CD4-positive, alpha-beta T cell (primary cell): ENCODE data around the gene GSG1L. TPM values are rescaled to one million over a fixed set of nuclear protein-coding genes. Genes with fewer than 3 reads are reported as not detected.

Source experiments
- ATAC-seq: fragments of 200-7000 bp; cut with Tn5 transposase; one replicate; pipeline ENCODE4 v1.10.0; 2022; ENCODE audit warnings: mild to moderate bottlenecking; ENCODE audit not compliant: poor library complexity
- CTCF ChIA-PET: fragments of 350-600 bp; sonication (Branson Sonifier 250); formaldehyde crosslinking; loops from one replicate; lab custom pipeline; 2021; ENCODE audit warnings: antibody characterized with exemption, inconsistent platforms; lab: Charles Lee
- POLR2A ChIA-PET: fragments of 350-600 bp; sonication (Branson Sonifier 250); formaldehyde crosslinking; loops from one replicate; lab custom pipeline; 2021; ENCODE audit warnings: antibody characterized with exemption, inconsistent platforms; lab: Charles Lee
- DNase-seq, 14 experiments: peaks; one replicate each; pipeline ENCODE4 v3.0.0-alpha.2; 2013 to 2020; ENCODE audit warnings: mixed read lengths in 2 of 14
- H3K27ac ChIP-seq, 2 donors: one replicate each; pipeline versions ENCODE4 v1.5.1 to v1.7.0; 2013; ENCODE audit warnings: low read length in 2 of 2, low read depth in 1 of 2, mild to moderate bottlenecking in 1 of 2
- H3K27me3 ChIP-seq, 2 experiments: 1 replicate in 1 of 2; 2 replicates in 1 of 2; pipeline versions ENCODE4 v1.6.1 to v1.7.0; 2013; ENCODE audit warnings: low read length in 2 of 2, control low read depth in 1 of 2, mild to moderate bottlenecking in 1 of 2, moderate library complexity in 1 of 2; ENCODE audit not compliant: insufficient read depth in 2 of 2, control insufficient read depth in 1 of 2
- H3K36me3 ChIP-seq: one replicate; pipeline ENCODE4 v1.6.1; 2013; ENCODE audit warnings: low read length, control low read depth; ENCODE audit not compliant: insufficient read depth
- H3K4me1 ChIP-seq: one replicate; pipeline ENCODE4 v1.6.1; 2013; ENCODE audit warnings: low read length, control low read depth; ENCODE audit not compliant: insufficient read depth
- H3K4me3 ChIP-seq: one replicate; pipeline ENCODE4 v1.5.1; 2013; ENCODE audit warnings: mild to moderate bottlenecking, low read length, moderate library complexity
- H3K9me3 ChIP-seq, 2 experiments: 1 replicate in 1 of 2; 2 replicates in 1 of 2; pipeline versions ENCODE4 v1.6.1 to v1.7.0; 2013; ENCODE audit warnings: low read length in 2 of 2, mild to moderate bottlenecking in 2 of 2, control low read depth in 1 of 2, moderate library complexity in 1 of 2; ENCODE audit not compliant: control insufficient read depth in 1 of 2, insufficient read depth in 1 of 2
- H3K27ac Mint-ChIP-seq: one replicate; pipeline ENCODE4 v1.8.0; 2020; ENCODE audit warnings: mixed read lengths
- H3K27me3 Mint-ChIP-seq: one replicate; pipeline ENCODE4 v1.8.0; 2021; ENCODE audit warnings: mixed read lengths
- H3K36me3 Mint-ChIP-seq: one replicate; pipeline ENCODE4 v1.8.0; 2021; ENCODE audit warnings: low read depth, mixed read lengths
- H3K4me1 Mint-ChIP-seq: one replicate; pipeline ENCODE4 v1.8.0; 2021; ENCODE audit warnings: low read depth, mixed read lengths
- H3K4me3 Mint-ChIP-seq: one replicate; pipeline ENCODE4 v1.8.0; 2020; ENCODE audit warnings: mild to moderate bottlenecking, mixed read lengths
- H3K9me3 Mint-ChIP-seq: one replicate; pipeline ENCODE4 v1.8.0; 2020; ENCODE audit warnings: mixed read lengths
- CTCF ChIP-seq: fragments of 200-600 bp; IDR thresholded peaks from one replicate; pipeline ENCODE4 v1.8.0; 2022; ENCODE audit warnings: antibody characterized with exemption, mild to moderate bottlenecking
- intact Hi-C, 2 experiments: fragments of 100-400 bp; cut with DNase I in 1 of 2; cut with micrococcal nuclease in 1 of 2; formaldehyde crosslinking; loops; one replicate each; pipeline versions ENCODE4 v1.15.1 to v1.9.0; 2023 to 2025; cut with DNase I, micrococcal nuclease
- total RNA-seq, 174 experiments: library from RNA in 2 of 174; stranded (reverse) in 2 of 174; gene quantifications; one replicate each; pipeline ENCODE4 v1.2.3 and lab custom pipeline; 2021 to 2026

The GSG1L gene
- total RNA-seq, 2 experiments from 2014 or later: not detected

DNA sequence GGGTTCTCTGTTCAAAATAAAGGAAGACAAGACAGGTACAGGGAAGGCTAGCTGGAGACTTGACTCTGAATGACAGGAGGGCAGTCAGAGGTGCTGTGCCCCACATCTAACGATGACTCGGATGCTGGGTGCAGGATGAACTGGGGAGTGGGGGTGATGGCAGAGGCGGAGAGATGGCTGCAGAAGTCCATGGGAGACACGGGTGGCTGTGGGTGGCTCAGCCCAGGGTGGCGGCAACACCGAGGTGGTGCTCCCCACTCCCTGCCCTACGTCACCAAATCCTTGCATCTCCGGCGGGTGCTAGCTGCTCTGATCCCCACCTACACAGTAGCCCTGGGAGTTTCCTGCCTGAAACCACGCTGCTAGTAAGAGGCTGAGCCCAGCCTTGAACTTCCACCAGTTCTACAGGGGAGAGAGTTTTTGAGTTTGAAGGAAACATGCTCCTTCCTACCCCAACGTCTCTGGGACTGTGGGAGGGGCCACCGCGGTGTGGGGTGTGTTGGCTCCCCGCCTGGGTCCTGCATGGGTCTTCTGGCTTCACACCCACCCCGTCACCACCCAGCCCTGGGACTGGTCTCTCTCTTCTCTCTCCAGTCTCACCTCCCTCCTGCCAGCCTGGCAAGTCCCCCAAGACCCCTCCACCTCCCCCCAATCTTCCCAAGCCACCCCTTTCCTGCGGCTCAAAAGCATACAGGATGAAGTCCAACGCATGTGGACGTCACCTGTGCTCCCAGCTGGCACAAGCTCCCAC lies 4.5 kb downstream of the GSG1L start:
- H3K27me3 Mint-ChIP-seq: peaks cover 64% of the 10 kb centered on the region
- CTCF ChIA-PET: interaction anchor here (1.6 kb wide), 1 partner anchor 12 kb away, joined by 3 read pairs; no protein-coding TSS in a partner anchor
- no peak for TF ChIP-seq CTCF

DNA sequence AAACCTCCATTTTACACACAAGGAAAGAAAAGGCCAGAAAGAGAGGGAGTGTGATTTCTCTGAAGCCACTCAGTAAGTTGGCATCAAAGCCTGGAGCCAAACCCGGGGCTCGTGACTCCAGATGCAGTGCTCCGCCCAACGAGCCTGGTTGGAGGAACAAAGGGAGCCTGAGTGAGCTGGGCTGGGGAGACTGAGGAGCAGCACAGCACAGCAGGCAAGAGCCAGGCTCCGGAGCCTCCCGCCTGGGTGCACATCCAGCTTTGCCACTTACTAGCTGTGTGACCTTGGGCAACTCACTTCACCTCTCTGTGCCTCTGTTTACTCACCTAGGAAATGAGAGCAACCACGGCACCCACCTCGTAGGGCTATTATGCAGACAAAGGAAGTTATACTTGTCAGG lies 5.6 kb downstream of the GSG1L start:
- no peak overlapping the region for H3K4me3 Mint-ChIP-seq
- intact Hi-C loops: no loop called here
- H3K4me1 Mint-ChIP-seq: no peaks in the 10 kb centered on the region
- H3K27ac Mint-ChIP-seq: no peak overlapping the region
- no peaks in the 10 kb centered on the region for H3K9me3 Mint-ChIP-seq
- ChIA-PET CTCF (no interaction called here), POLR2A (no interaction called here)
- Histone ChIP-seq H3K9me3 (no peaks in the 10 kb centered on the region), H3K27me3 (peaks cover 25 to 54% of the 10 kb centered on the region in 2 experiments), H3K4me1 (peaks cover 2% of the 10 kb centered on the region), H3K27ac (no peak overlapping the region), H3K4me3 (no peak overlapping the region), H3K36me3 (no peaks in the 10 kb centered on the region)
- peaks cover 71% of the 10 kb centered on the region for H3K27me3 Mint-ChIP-seq
- no peak for TF ChIP-seq CTCF
- no peak for DNase-seq
- H3K36me3 Mint-ChIP-seq: no peaks in the 10 kb centered on the region
- no peak for ATAC-seq

More for the DNA sequence above, 4.5 kb downstream of the GSG1L start:
- Histone ChIP-seq H3K27me3 (peaks cover 28 to 55% of the 10 kb centered on the region in 2 experiments), H3K27ac (no peak overlapping the region), H3K4me3 (no peak overlapping the region), H3K9me3 (no peaks in the 10 kb centered on the region), H3K4me1 (peaks cover 2% of the 10 kb centered on the region), H3K36me3 (no peaks in the 10 kb centered on the region)
- POLR2A ChIA-PET: no interaction called here
- DNase-seq (no peak), ATAC-seq (no peak)
- Mint-ChIP-seq H3K9me3 (no peaks in the 10 kb centered on the region), H3K27ac (no peak overlapping the region), H3K36me3 (no peaks in the 10 kb centered on the region), H3K4me1 (no peaks in the 10 kb centered on the region), H3K4me3 (no peak overlapping the region)
- intact Hi-C loops: no loop called here

DNA sequence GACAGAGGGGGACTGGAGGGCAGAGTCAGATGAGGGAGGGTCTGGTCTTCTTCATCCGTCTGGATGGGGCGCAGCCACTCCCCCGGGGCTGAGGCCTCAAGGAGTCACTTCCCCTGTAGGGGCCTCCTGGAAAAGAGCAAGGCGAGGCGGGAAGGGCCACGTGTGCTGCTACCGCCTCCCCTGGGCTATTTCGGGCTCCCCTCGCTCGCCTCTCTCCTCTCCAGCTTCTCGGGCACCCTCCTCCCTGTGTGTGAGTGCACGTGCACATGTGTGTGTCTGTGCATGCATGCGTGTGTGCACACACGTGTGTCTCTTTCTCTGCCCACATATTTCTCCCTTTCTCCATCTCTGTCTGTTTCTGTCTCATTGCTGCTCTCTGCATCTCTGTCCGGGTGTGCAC lies 10.1 kb downstream of the GSG1L start:
- no peaks in the 10 kb centered on the region for H3K4me1 ChIP-seq
- DNase-seq (no peak), ATAC-seq (no peak)
- H3K9me3 ChIP-seq: peaks cover 4 to 6% of the 10 kb centered on the region in 2 experiments
- no peaks in the 10 kb centered on the region for H3K36me3 ChIP-seq
- TF ChIP-seq CTCF: no peak
- CTCF ChIA-PET: no interaction called here
- H3K27me3 ChIP-seq: peaks cover 11 to 22% of the 10 kb centered on the region in 2 experiments
- Mint-ChIP-seq H3K4me3 (no peak overlapping the region), H3K27me3 (peaks cover 40% of the 10 kb centered on the region), H3K4me1 (no peaks in the 10 kb centered on the region), H3K36me3 (no peaks in the 10 kb centered on the region), H3K27ac (no peak overlapping the region), H3K9me3 (peaks cover 2% of the 10 kb centered on the region)
- no peak overlapping the region for H3K4me3 ChIP-seq
- no peak overlapping the region for H3K27ac ChIP-seq
- POLR2A ChIA-PET: no interaction called here
- intact Hi-C loops: no loop called here
